Measurements from ENCODE around the gene GRAMD2A.

The GRAMD2A gene

GRCh38 chr15:72168808-72169190 is 28.8 kb downstream of the GRAMD2A start:
- DNase-seq (ENCODE audit: low read depth in 2 of 3, low spot score in 2 of 3) = no peak

- no peak for DNase-seq (ENCODE audit: low read depth in 2 of 3, low spot score in 2 of 3)
Measured at GRCh38 chr15:72168131-72168807, 29.3 kb downstream of the GRAMD2A start.

- no peak for DNase-seq (ENCODE audit: low read depth in 2 of 3, low spot score in 2 of 3)
Measured at GRCh38 chr15:72167445-72167844, 30.1 kb downstream of the GRAMD2A start.

- DNase-seq (ENCODE audit: low read depth in 2 of 3, low spot score in 2 of 3) = no peak
Measured at GRCh38 chr15:72166716-72167417, 30.7 kb downstream of the GRAMD2A start.

GRCh38 chr15:72163719-72164118 is 33.9 kb downstream of the GRAMD2A start:
- DNase-seq (ENCODE audit: low read depth in 2 of 3, low spot score in 2 of 3) = no peak

- no peak for DNase-seq (ENCODE audit: low read depth in 2 of 3, low spot score in 2 of 3)
Measured at GRCh38 chr15:72162569-72162968, 35.0 kb downstream of the GRAMD2A start.

- DNase-seq (ENCODE audit: low read depth in 2 of 3, low spot score in 2 of 3) = no peak
Measured at GRCh38 chr15:72161361-72162132, 36.0 kb downstream of the GRAMD2A start.

- DNase-seq (ENCODE audit: low read depth in 2 of 3, low spot score in 2 of 3) = no peak
Measured at GRCh38 chr15:72160696-72161245, 36.8 kb downstream of the GRAMD2A start.

GRCh38 chr15:72156928-72157327 is 40.7 kb downstream of the GRAMD2A start:
- no peak for DNase-seq (ENCODE audit: low read depth in 2 of 3, low spot score in 2 of 3)

GRCh38 chr15:72155635-72156616 is 41.7 kb downstream of the GRAMD2A start:
- peak; percentile 44 to 74 (median 64) for DNase-seq (ENCODE audit: low read depth in 2 of 3, low spot score in 2 of 3)

GRCh38 chr15:72155003-72155621 is 42.5 kb downstream of the GRAMD2A start:
- no peak for DNase-seq (ENCODE audit: low read depth in 2 of 3, low spot score in 2 of 3)

- no peak for DNase-seq (ENCODE audit: low read depth in 2 of 3, low spot score in 2 of 3)
Measured at GRCh38 chr15:72154316-72154715, 43.3 kb downstream of the GRAMD2A start.

- no peak for DNase-seq (ENCODE audit: low read depth in 2 of 3, low spot score in 2 of 3)
Measured at GRCh38 chr15:72153269-72154000, 44.2 kb downstream of the GRAMD2A start.

- no peak for DNase-seq (ENCODE audit: low read depth in 2 of 3, low spot score in 2 of 3)
Measured at GRCh38 chr15:72147418-72147817, 50.2 kb downstream of the GRAMD2A start.

GRCh38 chr15:72146934-72147333 is 50.7 kb downstream of the GRAMD2A start:
- no peak for DNase-seq (ENCODE audit: low read depth in 2 of 3, low spot score in 2 of 3)

- DNase-seq (ENCODE audit: low read depth in 2 of 3, low spot score in 2 of 3) = no peak
Measured at GRCh38 chr15:72146221-72146620, 51.4 kb downstream of the GRAMD2A start.

GRCh38 chr15:72141171-72142084 is 56.2 kb downstream of the GRAMD2A start:
- no peak for DNase-seq (ENCODE audit: low read depth in 2 of 3, low spot score in 2 of 3)

- no peak for DNase-seq (ENCODE audit: low read depth in 2 of 3, low spot score in 2 of 3)
Measured at GRCh38 chr15:72140088-72140487, 57.5 kb downstream of the GRAMD2A start.
